Myocyte (in vitro differentiated cells): ENCODE results near the gene TSPAN16. TPM values are rescaled to one million over a fixed set of nuclear protein-coding genes. Genes with fewer than 3 reads are reported as not detected.

Experiments used
- total RNA-seq: library from RNA; depleted of rRNA; stranded (reverse); fragments of >200 nt; gene quantifications from 2 replicates; pipeline ENCODE4 v1.2.3, GENCODE V29; 2014

TSPAN16 gene
- total RNA-seq, 1 donor from 2014 or later = not detected

Other genes starting within 250 kb of the TSPAN16 start
- gene LDLR, start 206.7 kb upstream of the TSPAN16 start, total RNA-seq = 80.0 and 152 TPM in 2 replicates
- 2.4 and 2.5 TPM in 2 replicates for gene SPC24, start 140.4 kb upstream of the TSPAN16 start, total RNA-seq
- gene KANK2, start 98.6 kb upstream of the TSPAN16 start, total RNA-seq = 317 and 438 TPM in 2 replicates
- gene ANGPTL8, start 56.5 kb upstream of the TSPAN16 start, total RNA-seq = not detected in 2 replicates
- 10.1 and 12.7 TPM in 2 replicates for gene DOCK6, start 33.6 kb upstream of the TSPAN16 start, total RNA-seq
- 0.32 and 0.47 TPM in 2 replicates for gene RAB3D, start 43.5 kb downstream of the TSPAN16 start, total RNA-seq
- gene TMEM205, start 50.1 kb downstream of the TSPAN16 start, total RNA-seq = 256 and 374 TPM in 2 replicates
- 3.5 and 4.4 TPM in 2 replicates for gene CCDC159, start 50.4 kb downstream of the TSPAN16 start, total RNA-seq
- 21.5 and 35.3 TPM in 2 replicates for gene PLPPR2, start 59.3 kb downstream of the TSPAN16 start, total RNA-seq
- 0.86 and 1.7 TPM in 2 replicates for gene SWSAP1, start 78.5 kb downstream of the TSPAN16 start, total RNA-seq
- 3.4 and 3.8 TPM in 2 replicates for gene EPOR, start 88.2 kb downstream of the TSPAN16 start, total RNA-seq
- gene RGL3, start 123.2 kb downstream of the TSPAN16 start, total RNA-seq = 0.72 and 2.3 TPM in 2 replicates
- 0.10 and 0.32 TPM in 2 replicates for gene ODAD3, start 139.0 kb downstream of the TSPAN16 start, total RNA-seq
- 93.8 and 118 TPM in 2 replicates for gene PRKCSH, start 139.5 kb downstream of the TSPAN16 start, total RNA-seq
- gene ELAVL3, start 184.9 kb downstream of the TSPAN16 start, total RNA-seq = not detected in 2 replicates
- 5.0 and 5.9 TPM in 2 replicates for gene ZNF653, start 209.7 kb downstream of the TSPAN16 start, total RNA-seq
- 42.2 and 52.7 TPM in 2 replicates for gene ECSIT, start 233.0 kb downstream of the TSPAN16 start, total RNA-seq
- gene CNN1, start 242.7 kb downstream of the TSPAN16 start, total RNA-seq = 2.0 and 6.3 TPM in 2 replicates